ENCODE measurements around the gene ENC1. TPM values are rescaled to one million over a fixed set of nuclear protein-coding genes. Genes with fewer than 3 reads are reported as not detected.
A peak's percentile ranks its signal among the peaks of the same experiment; 100 is the strongest.

ENC1 gene
- total RNA-seq, 2 donors from 2014 or later = 34.0 to 116 TPM

DNA sequence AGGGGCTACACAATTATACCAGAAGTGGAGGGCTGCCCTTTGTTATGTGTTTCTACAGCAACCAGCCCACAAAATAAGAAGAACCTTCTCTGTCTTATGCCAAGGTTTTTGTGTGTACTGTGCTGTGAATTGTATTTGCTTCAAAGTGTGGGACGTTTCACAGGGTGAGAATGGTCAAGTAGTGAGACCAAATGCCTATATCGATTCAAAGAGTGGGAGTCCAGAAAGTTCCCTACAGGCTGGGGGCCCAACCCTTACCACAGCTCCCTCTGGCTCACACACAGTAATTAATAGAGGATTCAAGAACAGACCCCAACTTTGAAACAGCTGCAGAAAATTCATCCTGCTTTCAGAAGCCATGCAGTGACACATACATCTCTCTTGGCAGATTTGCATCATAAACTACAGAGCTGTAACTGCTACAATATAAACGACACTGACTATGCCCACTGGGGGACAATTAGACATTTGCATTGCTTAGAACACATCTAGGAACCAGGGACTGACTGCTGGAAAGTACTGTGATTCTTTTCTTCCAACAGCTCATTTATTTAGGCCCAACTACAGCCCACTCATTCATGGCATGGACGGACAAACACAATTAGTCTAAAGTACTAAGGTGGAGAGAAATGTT lies 12.8 kb downstream of the ENC1 start:
- Histone ChIP-seq H3K4me1 (peaks cover 23% of the 10 kb centered on the region), H3K27me3 (no peaks in the 10 kb centered on the region), H3K36me3 (replicated peaks in 1 of 2; ENCODE audit: insufficient read depth in 1 of 2, low read depth in 2 of 2) (no peaks in the 10 kb centered on the region), H3K9me3 (no peaks in the 10 kb centered on the region), H3K4me3 (no peak overlapping the region), H3K27ac (no peak overlapping the region)
- intact Hi-C loops (cut with DNase I) = no loop called here
- DNase-seq (no peak), ATAC-seq (no peak)
- TF ChIP-seq, protein P1, sequence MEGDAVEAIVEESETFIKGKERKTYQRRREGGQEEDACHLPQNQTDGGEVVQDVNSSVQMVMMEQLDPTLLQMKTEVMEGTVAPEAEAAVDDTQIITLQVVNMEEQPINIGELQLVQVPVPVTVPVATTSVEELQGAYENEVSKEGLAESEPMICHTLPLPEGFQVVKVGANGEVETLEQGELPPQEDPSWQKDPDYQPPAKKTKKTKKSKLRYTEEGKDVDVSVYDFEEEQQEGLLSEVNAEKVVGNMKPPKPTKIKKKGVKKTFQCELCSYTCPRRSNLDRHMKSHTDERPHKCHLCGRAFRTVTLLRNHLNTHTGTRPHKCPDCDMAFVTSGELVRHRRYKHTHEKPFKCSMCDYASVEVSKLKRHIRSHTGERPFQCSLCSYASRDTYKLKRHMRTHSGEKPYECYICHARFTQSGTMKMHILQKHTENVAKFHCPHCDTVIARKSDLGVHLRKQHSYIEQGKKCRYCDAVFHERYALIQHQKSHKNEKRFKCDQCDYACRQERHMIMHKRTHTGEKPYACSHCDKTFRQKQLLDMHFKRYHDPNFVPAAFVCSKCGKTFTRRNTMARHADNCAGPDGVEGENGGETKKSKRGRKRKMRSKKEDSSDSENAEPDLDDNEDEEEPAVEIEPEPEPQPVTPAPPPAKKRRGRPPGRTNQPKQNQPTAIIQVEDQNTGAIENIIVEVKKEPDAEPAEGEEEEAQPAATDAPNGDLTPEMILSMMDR (IDR thresholded peaks at IDR 0.05) = no peak
- TF ChIP-seq POLR2A (IDR thresholded peaks at IDR 0.05) = no peak
- WGBS, 2 donors = 67 to 68% methylated on average over 4 of the region's 4 CpGs

DNA sequence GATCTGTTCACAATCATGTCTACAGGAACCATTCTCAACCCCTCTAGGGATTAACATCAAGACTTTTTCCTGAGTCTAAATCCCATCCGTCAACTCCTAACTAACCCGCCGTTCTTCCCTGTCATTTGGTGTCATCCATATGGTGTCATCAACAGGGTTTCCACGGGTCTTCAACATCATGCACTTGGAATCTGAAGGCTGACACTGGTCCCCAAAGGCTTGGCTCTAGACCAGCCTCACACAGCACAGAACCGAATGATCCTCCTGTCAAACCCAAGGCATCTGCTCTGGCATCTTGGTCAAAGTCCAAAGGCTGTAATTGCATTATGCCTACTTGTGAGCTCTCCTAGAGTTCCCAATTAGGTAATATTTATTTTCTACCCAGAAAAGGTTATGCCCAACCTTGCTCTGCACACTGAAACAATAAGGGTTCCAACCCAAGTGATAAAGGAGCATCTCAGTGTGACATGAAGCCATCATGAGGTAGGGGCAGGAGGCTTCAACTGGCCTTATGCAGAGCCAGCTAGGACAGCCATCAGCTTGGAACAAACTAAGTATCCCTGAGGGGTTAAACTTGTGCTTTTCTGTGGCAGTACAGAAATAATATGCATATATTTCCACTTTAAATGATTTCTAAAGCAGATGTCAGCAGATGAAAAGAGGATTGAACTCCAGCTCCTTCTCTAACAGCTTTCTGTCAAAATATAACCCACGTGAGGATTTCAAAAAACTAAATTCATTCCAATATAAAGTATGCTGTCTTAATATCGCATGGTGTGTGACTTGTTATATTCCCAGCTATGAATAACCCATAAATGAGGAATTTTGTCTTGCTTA lies 13.9 kb downstream of the ENC1 start:
- 69 to 75% methylated on average over 7 of the region's 7 CpGs for WGBS, 2 donors
- Histone ChIP-seq H3K4me3 (no peak overlapping the region), H3K9me3 (no peaks in the 10 kb centered on the region), H3K36me3 (replicated peaks in 1 of 2; ENCODE audit: insufficient read depth in 1 of 2, low read depth in 2 of 2) (no peaks in the 10 kb centered on the region), H3K27ac (peak overlapping the region in 1 of 4 donors; percentile 4), H3K27me3 (no peaks in the 10 kb centered on the region), H3K4me1 (peaks cover 11% of the 10 kb centered on the region)
- TF ChIP-seq, protein P1 (IDR thresholded peaks at IDR 0.05) = no peak
- TF ChIP-seq POLR2A (IDR thresholded peaks at IDR 0.05) = no peak
- ATAC-seq = no peak
- no peak for DNase-seq
- intact Hi-C loops (cut with DNase I) = no loop called here

DNA sequence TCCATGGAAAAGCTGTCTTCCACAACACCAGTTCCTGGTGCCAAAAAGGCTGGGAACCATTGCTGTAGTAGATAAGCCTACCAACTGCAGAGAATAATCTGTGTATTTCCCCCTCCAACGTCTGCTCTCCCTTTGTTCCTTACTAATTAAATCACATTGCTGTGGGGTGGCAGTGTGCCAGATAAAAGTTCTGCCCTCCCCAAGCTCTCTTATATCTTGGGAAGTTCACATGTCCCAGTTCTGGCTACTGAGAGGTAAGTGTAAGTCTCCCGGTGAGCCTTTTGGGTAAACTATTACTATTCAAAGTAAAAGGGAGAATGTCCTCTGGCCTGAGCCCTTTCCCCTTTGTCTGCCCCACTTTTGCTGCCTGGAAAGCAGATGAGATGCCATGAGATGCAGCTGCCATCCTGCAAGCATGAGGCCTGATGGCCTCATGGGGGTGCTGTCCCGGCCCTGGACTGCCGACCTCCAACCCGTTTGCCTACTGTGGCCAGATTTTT lies 14.7 kb downstream of the ENC1 start:
- WGBS, 2 donors = 51 to 60% methylated on average over 5 of the region's 5 CpGs

DNA sequence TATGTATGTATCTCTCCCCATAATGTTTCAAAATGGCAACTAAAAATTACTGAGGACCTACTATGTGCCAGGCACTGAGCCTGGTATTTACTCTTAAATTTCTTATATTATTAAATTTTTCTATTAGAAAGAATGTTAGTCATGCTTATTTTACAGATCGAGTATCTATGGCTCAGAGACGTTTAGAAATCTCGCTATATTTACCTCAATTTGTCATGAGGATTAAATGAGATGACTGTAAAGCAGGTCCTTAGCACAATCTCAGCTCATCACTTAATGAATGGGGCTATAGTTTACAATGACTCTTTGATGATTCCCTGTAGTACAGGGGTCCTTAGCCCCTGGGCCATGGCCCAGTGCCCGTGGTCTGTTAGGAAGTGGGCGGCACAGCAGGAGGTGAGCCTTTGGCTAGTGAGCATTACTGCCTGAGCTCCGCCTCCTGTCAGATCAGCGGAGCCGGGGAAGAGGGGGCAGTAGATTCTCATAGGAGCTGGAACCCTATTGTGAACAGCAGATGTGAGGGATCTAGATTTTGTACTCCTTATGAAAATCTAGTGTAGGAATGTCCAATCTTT lies 15.5 kb downstream of the ENC1 start:
- no peak for DNase-seq
- intact Hi-C loops (cut with DNase I) = no loop called here
- 92 to 94% methylated on average over 8 of the region's 8 CpGs for WGBS, 2 donors
- Histone ChIP-seq H3K4me3 (no peak overlapping the region), H3K9me3 (no peaks in the 10 kb centered on the region), H3K27me3 (no peaks in the 10 kb centered on the region), H3K36me3 (replicated peaks in 1 of 2; ENCODE audit: insufficient read depth in 1 of 2, low read depth in 2 of 2) (no peaks in the 10 kb centered on the region), H3K4me1 (no peaks in the 10 kb centered on the region), H3K27ac (peak overlapping the region in 1 of 4 donors; percentile 16)
- TF ChIP-seq, protein P1 (IDR thresholded peaks at IDR 0.05) = no peak
- TF ChIP-seq POLR2A (IDR thresholded peaks at IDR 0.05) = no peak
- no peak for ATAC-seq

More for the DNA sequence above, 14.7 kb downstream of the ENC1 start:
- Histone ChIP-seq H3K9me3 (no peaks in the 10 kb centered on the region), H3K27me3 (no peaks in the 10 kb centered on the region), H3K36me3 (replicated peaks in 1 of 2; ENCODE audit: insufficient read depth in 1 of 2, low read depth in 2 of 2) (no peaks in the 10 kb centered on the region), H3K27ac (peak overlapping the region in 2 of 4 donors; percentile 4 to 16), H3K4me1 (peaks cover 3% of the 10 kb centered on the region), H3K4me3 (no peak overlapping the region)
- DNase-seq (peak in 3 of 4 donors; percentile 33 to 39 (median 34)), ATAC-seq (peak; percentile 43)
- TF ChIP-seq, protein P1 (IDR thresholded peaks at IDR 0.05) = peak in 2 of 7 experiments; percentile 9 to 15
- TF ChIP-seq POLR2A (IDR thresholded peaks at IDR 0.05) = no peak
- intact Hi-C loops (cut with DNase I) = no loop called here

Measured in body of pancreas (tissue), 4 donors.